ENCODE measurements around the gene DAAM1. TPM values are rescaled to one million over a fixed set of nuclear protein-coding genes. Genes with fewer than 3 reads are reported as not detected.

DAAM1 gene
- total RNA-seq, 1 donor from 2014 or later: 14.6 TPM

GRCh38 chr14:59254146-59254910, 65.9 kb downstream of the DAAM1 start:
- intact Hi-C loops (cut with micrococcal nuclease): no loop called here

DNA sequence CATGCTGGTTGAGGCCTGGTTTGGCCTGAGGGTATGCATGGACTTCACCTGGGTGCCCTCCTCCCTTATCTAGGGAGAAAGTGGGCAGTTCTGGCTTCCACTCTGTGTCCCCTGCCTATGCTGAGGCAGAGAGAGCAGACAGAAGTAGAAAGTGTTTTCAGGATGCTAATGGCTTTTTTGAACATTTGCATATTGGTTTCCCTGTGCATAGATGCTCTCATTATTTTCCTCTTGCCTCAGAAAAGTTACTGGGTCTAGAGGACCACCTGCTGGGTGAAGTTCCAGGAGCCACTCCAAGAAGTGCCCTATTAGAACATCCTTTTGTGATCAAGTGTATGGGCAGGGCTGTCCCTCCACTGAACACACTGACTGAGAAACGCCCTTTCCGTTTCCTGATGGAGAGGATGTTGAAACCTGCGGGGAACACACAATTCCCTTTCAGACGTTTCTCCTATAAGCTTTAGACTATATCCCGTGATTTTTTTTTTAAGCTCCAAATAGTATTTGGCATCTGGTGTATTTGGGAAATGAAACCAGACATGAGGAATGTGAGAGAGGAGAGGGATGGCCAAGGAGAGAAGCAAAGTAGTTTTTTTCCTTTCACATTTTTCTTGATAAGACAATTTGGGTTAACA, 66.6 kb downstream of the DAAM1 start:
- intact Hi-C loops (cut with micrococcal nuclease): no loop called here

GRCh38 chr14:59256331-59256730, 67.9 kb downstream of the DAAM1 start:
- intact Hi-C loops (cut with micrococcal nuclease): no loop called here

- intact Hi-C loops (cut with micrococcal nuclease): no loop called here
Measured at GRCh38 chr14:59261334-59261733, 72.9 kb downstream of the DAAM1 start.

DNA sequence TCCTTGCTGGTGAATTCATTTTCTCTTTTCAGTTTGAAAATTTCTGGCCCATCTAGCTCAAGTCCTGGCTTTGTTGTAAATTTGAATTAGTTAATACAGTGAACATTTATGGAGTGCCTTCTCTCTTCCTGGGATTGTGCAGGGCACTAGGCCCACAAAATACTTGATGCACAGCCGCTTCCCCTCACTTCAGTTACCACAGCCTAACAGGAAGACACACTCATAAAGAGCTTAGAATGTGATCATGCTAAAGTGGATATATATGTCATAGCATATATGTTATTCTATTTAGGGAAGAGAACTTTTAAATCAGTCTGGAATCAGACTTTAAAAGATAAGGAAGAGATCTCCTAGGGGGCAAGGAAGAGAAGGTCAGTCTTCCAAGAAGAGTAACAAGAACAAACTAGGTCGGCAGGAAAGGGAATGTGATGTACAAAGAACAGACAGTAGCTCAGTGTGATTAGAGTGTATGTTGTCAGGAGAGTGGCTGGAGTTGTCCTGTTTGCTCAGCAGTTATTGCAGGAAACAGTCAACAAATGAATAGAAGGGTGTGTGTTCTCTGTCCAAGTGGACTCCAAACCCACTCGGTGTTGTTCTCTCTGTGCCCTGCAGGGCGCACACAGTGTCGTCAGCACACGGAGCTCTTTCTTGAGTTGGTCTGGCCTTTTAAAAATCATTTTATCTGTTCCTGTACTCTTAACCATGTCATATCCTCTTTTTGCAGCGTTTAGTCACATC, 74.4 kb downstream of the DAAM1 start:
- intact Hi-C loops (cut with micrococcal nuclease): no loop called here

DNA sequence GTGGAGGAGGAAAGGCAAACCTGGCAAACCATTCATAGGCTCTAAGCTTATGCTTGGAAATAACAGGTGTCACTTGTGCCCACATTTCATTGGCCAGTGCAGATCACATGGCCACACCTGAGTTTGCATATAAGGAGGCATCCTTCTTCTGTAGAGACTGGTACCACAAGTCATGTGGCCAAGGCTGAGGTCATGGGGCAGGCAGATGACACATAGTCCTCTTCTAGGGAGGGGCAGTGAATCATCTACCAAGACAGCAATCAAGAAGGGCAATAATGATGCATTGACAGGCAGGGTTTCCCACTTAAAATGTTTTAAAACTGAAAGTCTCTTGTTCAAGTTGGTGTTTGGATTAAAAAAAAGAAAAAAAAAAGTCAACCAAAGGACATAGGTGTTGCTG, 77.3 kb downstream of the DAAM1 start:
- intact Hi-C loops (cut with micrococcal nuclease): no loop called here

- intact Hi-C loops (cut with micrococcal nuclease): no loop called here
Measured at GRCh38 chr14:59267046-59267445, 78.6 kb downstream of the DAAM1 start.

DNA sequence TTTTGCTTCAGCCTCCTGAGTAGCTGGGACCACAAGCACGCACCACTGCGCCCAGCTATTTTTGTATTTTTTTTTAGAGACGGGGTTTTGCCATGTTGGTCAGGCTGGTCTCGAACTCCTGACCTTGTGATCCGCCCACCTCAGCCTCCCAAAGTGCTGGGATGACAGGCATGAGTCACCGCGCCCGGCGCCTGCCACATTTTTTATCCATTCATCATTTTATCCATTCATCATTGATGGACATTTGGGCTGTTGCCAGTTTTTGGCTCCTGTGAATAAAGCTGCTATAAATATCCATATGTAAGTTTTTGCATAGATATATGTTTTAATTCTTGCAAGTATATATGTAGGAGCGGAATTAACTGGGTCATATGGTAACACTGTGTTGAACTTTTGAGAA, 79.5 kb downstream of the DAAM1 start:
- intact Hi-C loops (cut with micrococcal nuclease): no loop called here

GRCh38 chr14:59268858-59269257, 80.4 kb downstream of the DAAM1 start:
- intact Hi-C loops (cut with micrococcal nuclease): no loop called here

- intact Hi-C loops (cut with micrococcal nuclease): no loop called here
Measured at GRCh38 chr14:59269466-59269865, 81.0 kb downstream of the DAAM1 start.

- intact Hi-C loops (cut with micrococcal nuclease): no loop called here
Measured at GRCh38 chr14:59271256-59271655, 82.8 kb downstream of the DAAM1 start.

- intact Hi-C loops (cut with micrococcal nuclease): no loop called here
Measured at GRCh38 chr14:59271734-59272133, 83.3 kb downstream of the DAAM1 start.

- intact Hi-C loops (cut with micrococcal nuclease): no loop called here
Measured at GRCh38 chr14:59272633-59273032, 84.2 kb downstream of the DAAM1 start.

DNA sequence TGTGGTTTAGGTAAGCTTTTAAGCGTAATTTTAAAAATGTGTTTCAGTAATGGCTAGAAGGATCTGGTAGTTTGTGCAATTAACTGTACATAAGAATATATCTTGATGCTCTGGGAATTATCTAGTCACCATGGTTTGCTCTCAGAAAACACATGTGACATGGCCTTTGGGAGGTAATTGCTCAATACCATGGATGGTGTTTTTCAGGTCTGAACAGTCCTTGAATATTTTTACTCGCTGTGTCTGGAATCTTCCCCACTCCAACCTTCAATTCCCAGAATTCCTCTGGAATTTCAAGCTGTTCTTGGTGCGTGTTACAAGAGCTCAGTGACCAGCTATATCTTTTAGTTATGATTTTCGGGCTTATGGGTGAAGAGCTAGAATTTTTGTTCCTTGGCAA, 85.3 kb downstream of the DAAM1 start:
- intact Hi-C loops (cut with micrococcal nuclease): loop anchor here (2.0 kb wide), 1 partner anchor 85 kb away; the partner anchor contains the start of gene DAAM1

DNA sequence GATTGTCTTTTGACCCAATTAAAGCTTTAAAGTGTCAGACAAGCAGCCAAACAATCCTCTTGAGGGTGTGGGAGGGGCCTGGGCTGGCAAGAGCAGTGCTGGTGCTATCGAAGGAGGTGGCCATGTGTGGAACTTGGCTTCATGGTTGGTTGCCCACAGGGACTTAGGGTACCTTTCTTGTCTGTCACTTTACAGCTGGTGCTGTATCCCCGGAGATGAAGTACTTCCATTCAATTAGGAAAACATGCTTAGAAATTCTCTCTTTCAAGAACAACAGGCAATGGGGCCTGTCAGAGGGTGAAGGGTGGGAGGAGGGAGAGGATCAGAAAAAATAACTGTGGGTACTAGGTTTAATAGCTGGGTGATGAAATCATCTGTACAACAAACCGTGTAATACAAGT, 86.5 kb downstream of the DAAM1 start:
- intact Hi-C loops (cut with micrococcal nuclease): loop anchor here (2.0 kb wide), 1 partner anchor 86 kb away; the partner anchor contains the start of gene DAAM1

DNA sequence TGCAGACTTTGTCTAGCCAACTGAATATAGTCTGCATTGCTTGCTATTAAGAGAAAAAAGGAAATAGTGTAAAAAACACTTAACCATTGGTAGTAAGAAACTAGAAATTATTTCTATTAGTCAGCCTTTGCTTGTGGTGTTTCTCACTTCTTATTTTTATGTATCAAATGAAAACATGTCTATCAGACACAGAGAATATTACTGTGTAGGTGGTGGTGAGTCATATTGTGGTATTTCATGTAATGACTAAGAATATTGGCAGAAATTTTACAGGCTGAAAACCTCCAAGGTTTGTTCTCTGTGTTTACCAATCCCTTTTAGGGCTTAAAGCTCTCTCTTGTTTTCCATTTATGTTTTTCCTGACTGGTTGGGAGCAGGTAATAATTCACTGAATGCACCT, 87.2 kb downstream of the DAAM1 start:
- intact Hi-C loops (cut with micrococcal nuclease): loop anchor here (2.0 kb wide), 1 partner anchor 87 kb away; the partner anchor contains the start of gene DAAM1

GRCh38 chr14:59276235-59276634, 87.8 kb downstream of the DAAM1 start:
- intact Hi-C loops (cut with micrococcal nuclease): no loop called here

- intact Hi-C loops (cut with micrococcal nuclease): no loop called here
Measured at GRCh38 chr14:59277659-59278058, 89.2 kb downstream of the DAAM1 start.

- intact Hi-C loops (cut with micrococcal nuclease): no loop called here
Measured at GRCh38 chr14:59278111-59278510, 89.6 kb downstream of the DAAM1 start.

DNA sequence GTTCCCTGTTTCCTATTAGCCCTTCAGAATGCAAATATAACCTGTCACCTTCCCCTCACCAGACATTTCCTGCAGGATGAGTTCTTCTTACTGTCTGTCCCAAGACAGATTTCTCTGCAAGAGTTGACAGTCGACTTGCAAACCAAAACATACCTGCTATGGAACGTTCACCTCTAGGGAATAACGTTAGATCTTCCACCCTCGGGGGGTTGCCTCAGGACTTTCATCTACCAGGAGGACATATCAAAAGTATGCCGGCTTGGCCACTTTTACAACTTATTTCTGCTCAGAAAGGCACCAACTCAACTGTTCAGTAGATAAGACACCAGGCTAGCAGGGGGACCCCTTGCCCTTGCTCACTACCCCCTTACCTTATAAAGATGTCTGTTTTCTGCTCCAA, 92.5 kb downstream of the DAAM1 start:
- intact Hi-C loops (cut with micrococcal nuclease): no loop called here

DNA sequence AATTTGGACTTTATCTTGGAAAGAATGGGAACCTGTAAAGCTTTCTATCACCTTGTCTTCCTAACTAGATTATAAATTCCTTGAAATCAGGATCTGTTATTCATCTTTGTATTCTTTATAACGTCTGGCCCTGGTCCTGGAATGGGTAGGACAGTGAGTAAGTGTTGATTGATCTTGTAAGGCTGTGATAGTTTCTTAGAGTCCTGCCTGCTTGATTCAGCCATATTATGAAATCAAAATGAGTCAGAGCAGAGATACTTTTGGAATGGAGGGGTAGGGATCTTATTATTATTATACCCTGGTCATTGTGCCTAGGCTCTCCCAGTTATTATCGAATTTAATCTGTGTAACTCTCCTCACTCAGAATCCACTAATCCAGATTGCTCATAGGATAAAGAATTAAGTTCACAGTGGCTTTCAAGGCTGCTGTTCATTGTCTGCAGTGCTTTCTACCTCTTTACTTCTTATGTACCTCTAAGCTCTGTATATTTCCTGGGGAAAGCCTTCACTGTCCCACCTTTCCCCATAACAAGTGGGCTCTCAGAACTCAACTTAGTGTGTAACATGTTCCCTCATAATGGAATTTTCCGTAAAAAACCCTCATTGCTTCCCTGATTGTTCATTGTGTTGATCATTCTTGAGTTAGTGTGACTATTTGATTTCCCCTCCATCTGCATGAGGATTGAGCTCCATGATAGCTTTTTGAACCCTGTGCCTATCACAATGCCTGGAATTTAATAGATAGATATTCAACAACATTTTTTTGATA, 93.3 kb downstream of the DAAM1 start:
- intact Hi-C loops (cut with micrococcal nuclease): no loop called here
